ENCODE results near the gene IL3. TPM values are rescaled to one million over a fixed set of nuclear protein-coding genes. Genes with fewer than 3 reads are reported as not detected.

IL3 gene
- total and polyA plus RNA-seq, 2 experiments from 2014 or later, result not detected

DNA sequence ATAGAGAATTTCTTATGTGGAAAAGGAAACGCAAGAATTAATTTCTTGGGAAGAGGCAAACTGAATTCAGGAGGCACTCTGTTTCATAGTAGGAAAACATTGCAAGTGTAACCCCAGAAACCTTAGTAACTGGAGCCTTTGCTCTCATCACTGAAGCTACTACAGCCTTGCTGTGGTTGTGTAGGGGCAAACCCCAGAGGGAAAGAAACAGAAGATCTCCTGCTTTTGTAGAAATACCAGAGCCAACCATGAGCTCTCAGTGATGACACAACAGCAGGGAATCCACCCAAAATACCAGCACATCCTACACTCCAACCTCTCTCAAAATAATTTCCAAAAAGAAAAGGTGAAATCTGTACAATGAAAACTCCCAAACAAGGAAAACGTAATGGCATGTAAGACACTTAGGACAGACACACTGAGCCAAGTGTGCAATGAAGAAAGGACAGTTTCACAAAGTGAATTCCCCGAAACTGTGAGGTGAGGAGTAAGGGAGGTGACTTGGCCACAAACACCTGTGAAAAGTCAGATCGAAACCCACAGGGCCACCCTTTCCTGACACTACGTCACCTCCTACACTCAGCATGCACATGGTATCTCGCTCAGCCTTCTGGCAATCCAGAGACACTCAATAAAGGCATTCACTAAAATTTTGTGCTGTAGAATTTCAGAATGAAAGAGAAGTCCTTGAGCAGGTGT lies 40.4 kb upstream of the IL3 start:
- Histone ChIP-seq H3K27me3 (ENCODE audit: insufficient read depth) (no peaks in the 10 kb centered on the region), H3K9me2 (ENCODE audit: insufficient read depth) (0 out of 2 replicates have a peak, but pooled peaks cover 7% of the 10 kb centered on the region), H3K27ac (ENCODE audit: low read depth) (no peak overlapping the region), H4K20me1 (replicated peaks; ENCODE audit: insufficient read depth) (no peaks in the 10 kb centered on the region), H3F3A (replicated peaks; ENCODE audit: low read depth) (no peaks in the 10 kb centered on the region), H3K79me2 (replicated peaks; ENCODE audit: insufficient read depth) (no peaks in the 10 kb centered on the region), H2AFZ (no peak overlapping the region), H3K36me3 (ENCODE audit: insufficient read depth) (no peaks in the 10 kb centered on the region), H3K4me3 (no peak overlapping the region), H3K4me2 (no peak overlapping the region), H3K4me1 (ENCODE audit: insufficient read depth) (no peaks in the 10 kb centered on the region)
- Mint-ChIP-seq H3K27me3 (ENCODE audit: insufficient read depth, low read depth, poor library complexity) (peaks cover 4% of the 10 kb centered on the region), H3K36me3 (ENCODE audit: low read depth) (no peaks in the 10 kb centered on the region), H3K9me3 (no peaks in the 10 kb centered on the region; the same call in 2 of the 3 replicates), H3K4me3 (no peak overlapping the region), H3K4me1 (peaks cover 9% of the 10 kb centered on the region), H3K27ac (no peak overlapping the region)
- ATAC-seq (no peak), DNase-seq (ENCODE audit: low spot score) (no peak)
- TF ChIP-seq REST (IDR thresholded peaks at IDR 0.05; ENCODE audit: unreplicated experiment) (no peak), STAT1 (IDR thresholded peaks at IDR 0.05; ENCODE audit: unreplicated experiment) (no peak), POLR2AphosphoS5 (IDR thresholded peaks at IDR 0.05; ENCODE audit: low read depth) (no peak), ZNF331 (CRISPR knock-in tag; IDR thresholded peaks at IDR 0.05; ENCODE audit: low read depth) (no peak), CREB1 (CRISPR knock-in tag; IDR thresholded peaks at IDR 0.05; ENCODE audit: low read depth) (no peak), JUNB (IDR thresholded peaks at IDR 0.05; ENCODE audit: unreplicated experiment) (no peak), NANOG (IDR thresholded peaks at IDR 0.05; ENCODE audit: borderline replicate concordance) (no peak), EZH2phosphoT487 (IDR thresholded peaks at IDR 0.05; ENCODE audit: unreplicated experiment) (no peak), ZNF114 (CRISPR knock-in tag; IDR thresholded peaks at IDR 0.05) (no peak), CTCF (conservative IDR thresholded peaks at IDR 0.05; ENCODE audit: low read depth in 2 of 2) (no peak), ETS1 (IDR thresholded peaks at IDR 0.05) (no peak), EZH2 (IDR thresholded peaks at IDR 0.05; ENCODE audit: low read depth, unreplicated experiment) (no peak)
- TF ChIP-seq, protein P1, sequence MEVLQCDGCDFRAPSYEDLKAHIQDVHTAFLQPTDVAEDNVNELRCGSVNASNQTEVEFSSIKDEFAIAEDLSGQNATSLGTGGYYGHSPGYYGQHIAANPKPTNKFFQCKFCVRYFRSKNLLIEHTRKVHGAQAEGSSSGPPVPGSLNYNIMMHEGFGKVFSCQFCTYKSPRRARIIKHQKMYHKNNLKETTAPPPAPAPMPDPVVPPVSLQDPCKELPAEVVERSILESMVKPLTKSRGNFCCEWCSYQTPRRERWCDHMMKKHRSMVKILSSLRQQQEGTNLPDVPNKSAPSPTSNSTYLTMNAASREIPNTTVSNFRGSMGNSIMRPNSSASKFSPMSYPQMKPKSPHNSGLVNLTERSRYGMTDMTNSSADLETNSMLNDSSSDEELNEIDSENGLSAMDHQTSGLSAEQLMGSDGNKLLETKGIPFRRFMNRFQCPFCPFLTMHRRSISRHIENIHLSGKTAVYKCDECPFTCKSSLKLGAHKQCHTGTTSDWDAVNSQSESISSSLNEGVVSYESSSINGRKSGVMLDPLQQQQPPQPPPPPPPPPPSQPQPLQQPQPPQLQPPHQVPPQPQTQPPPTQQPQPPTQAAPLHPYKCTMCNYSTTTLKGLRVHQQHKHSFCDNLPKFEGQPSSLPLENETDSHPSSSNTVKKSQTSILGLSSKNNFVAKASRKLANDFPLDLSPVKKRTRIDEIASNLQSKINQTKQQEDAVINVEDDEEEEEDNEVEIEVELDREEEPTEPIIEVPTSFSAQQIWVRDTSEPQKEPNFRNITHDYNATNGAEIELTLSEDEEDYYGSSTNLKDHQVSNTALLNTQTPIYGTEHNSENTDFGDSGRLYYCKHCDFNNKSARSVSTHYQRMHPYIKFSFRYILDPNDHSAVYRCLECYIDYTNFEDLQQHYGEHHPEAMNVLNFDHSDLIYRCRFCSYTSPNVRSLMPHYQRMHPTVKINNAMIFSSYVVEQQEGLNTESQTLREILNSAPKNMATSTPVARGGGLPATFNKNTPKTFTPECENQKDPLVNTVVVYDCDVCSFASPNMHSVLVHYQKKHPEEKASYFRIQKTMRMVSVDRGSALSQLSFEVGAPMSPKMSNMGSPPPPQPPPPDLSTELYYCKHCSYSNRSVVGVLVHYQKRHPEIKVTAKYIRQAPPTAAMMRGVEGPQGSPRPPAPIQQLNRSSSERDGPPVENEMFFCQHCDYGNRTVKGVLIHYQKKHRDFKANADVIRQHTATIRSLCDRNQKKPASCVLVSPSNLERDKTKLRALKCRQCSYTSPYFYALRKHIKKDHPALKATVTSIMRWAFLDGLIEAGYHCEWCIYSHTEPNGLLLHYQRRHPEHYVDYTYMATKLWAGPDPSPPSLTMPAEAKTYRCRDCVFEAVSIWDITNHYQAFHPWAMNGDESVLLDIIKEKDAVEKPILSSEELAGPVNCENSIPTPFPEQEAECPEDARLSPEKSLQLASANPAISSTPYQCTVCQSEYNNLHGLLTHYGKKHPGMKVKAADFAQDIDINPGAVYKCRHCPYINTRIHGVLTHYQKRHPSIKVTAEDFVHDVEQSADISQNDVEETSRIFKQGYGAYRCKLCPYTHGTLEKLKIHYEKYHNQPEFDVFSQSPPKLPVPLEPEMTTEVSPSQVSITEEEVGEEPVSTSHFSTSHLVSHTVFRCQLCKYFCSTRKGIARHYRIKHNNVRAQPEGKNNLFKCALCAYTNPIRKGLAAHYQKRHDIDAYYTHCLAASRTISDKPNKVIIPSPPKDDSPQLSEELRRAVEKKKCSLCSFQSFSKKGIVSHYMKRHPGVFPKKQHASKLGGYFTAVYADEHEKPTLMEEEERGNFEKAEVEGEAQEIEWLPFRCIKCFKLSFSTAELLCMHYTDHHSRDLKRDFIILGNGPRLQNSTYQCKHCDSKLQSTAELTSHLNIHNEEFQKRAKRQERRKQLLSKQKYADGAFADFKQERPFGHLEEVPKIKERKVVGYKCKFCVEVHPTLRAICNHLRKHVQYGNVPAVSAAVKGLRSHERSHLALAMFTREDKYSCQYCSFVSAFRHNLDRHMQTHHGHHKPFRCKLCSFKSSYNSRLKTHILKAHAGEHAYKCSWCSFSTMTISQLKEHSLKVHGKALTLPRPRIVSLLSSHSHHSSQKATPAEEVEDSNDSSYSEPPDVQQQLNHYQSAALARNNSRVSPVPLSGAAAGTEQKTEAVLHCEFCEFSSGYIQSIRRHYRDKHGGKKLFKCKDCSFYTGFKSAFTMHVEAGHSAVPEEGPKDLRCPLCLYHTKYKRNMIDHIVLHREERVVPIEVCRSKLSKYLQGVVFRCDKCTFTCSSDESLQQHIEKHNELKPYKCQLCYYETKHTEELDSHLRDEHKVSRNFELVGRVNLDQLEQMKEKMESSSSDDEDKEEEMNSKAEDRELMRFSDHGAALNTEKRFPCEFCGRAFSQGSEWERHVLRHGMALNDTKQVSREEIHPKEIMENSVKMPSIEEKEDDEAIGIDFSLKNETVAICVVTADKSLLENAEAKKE (CRISPR knock-in tag; IDR thresholded peaks at IDR 0.05), result no peak

Measured in GM23338 (cell line).